GM21515 (cell line): ENCODE data around the gene ZFPM1.

ENCODE experiments used
- ATAC-seq: cut with Tn5 transposase; IDR thresholded peaks from one replicate; pipeline ENCODE4 v1.9.1; 2021; ENCODE audit not compliant: unreplicated experiment

ZFPM1 gene

GRCh38 chr16:88560714-88561484, 107.8 kb downstream of the ZFPM1 start:
- ATAC-seq = no peak

GRCh38 chr16:88561485-88562359, 108.6 kb downstream of the ZFPM1 start:
- no peak for ATAC-seq

- ATAC-seq = no peak
These were observed 113.1 kb downstream of the ZFPM1 start for GRCh38 chr16:88566158-88566557.

- no peak for ATAC-seq
These were observed 115.9 kb downstream of the ZFPM1 start for GRCh38 chr16:88568710-88569613.

GRCh38 chr16:88569614-88569984, 116.5 kb downstream of the ZFPM1 start:
- ATAC-seq = peak; percentile 13

- peak; percentile 60 for ATAC-seq
These were observed 117.1 kb downstream of the ZFPM1 start, which contains the start of gene ZC3H18 for GRCh38 chr16:88569985-88570690. Gene ZC3H18 (plus strand): TSS chr16:88570403. CDS start chr16:88577124, 6,721 bp downstream.

- ATAC-seq = peak; percentile 34
These were observed 117.6 kb downstream of the ZFPM1 start for GRCh38 chr16:88570691-88571092.

- no peak for ATAC-seq
These were observed 122.2 kb downstream of the ZFPM1 start for GRCh38 chr16:88575251-88575650.

GRCh38 chr16:88576307-88576706, 123.2 kb downstream of the ZFPM1 start:
- ATAC-seq = no peak

- no peak for ATAC-seq
These were observed 124.1 kb downstream of the ZFPM1 start for GRCh38 chr16:88577166-88577565.

GRCh38 chr16:88578446-88579313, 125.6 kb downstream of the ZFPM1 start:
- no peak for ATAC-seq

- no peak for ATAC-seq
These were observed 127.3 kb downstream of the ZFPM1 start for GRCh38 chr16:88580371-88580770.

- ATAC-seq = no peak
These were observed 128.0 kb downstream of the ZFPM1 start for GRCh38 chr16:88581033-88581432.

- no peak for ATAC-seq
These were observed 130.0 kb downstream of the ZFPM1 start for GRCh38 chr16:88582912-88583575.

- ATAC-seq = no peak
These were observed 131.6 kb downstream of the ZFPM1 start for GRCh38 chr16:88584676-88585075.

GRCh38 chr16:88585269-88585668, 132.2 kb downstream of the ZFPM1 start:
- ATAC-seq = no peak

GRCh38 chr16:88585927-88586581, 133.0 kb downstream of the ZFPM1 start:
- ATAC-seq = no peak
